ENCODE results near the gene CLUH.

CLUH gene

DNA sequence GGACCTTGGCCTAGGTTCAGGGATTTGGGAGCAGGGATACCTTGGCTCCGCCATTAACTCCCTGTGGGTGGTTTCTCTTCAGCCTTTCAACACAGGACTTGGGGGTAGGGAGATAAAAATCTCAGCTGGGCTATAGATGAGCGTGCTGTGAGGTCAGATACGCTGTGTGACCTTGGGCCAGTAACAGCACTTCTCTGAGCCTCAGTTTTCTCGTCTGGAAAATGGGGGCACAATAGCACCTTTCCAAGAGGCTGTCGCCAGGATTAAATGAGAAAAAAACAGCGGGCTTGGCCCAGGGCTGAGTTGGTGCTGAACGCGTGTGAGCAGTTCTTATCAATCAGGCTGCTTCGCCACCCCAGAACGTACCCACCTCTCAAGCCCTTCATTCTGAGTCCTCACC lies 20.2 kb upstream of the CLUH start:
- TF ChIP-seq, protein P1, sequence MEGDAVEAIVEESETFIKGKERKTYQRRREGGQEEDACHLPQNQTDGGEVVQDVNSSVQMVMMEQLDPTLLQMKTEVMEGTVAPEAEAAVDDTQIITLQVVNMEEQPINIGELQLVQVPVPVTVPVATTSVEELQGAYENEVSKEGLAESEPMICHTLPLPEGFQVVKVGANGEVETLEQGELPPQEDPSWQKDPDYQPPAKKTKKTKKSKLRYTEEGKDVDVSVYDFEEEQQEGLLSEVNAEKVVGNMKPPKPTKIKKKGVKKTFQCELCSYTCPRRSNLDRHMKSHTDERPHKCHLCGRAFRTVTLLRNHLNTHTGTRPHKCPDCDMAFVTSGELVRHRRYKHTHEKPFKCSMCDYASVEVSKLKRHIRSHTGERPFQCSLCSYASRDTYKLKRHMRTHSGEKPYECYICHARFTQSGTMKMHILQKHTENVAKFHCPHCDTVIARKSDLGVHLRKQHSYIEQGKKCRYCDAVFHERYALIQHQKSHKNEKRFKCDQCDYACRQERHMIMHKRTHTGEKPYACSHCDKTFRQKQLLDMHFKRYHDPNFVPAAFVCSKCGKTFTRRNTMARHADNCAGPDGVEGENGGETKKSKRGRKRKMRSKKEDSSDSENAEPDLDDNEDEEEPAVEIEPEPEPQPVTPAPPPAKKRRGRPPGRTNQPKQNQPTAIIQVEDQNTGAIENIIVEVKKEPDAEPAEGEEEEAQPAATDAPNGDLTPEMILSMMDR (IDR thresholded peaks at IDR 0.05; ENCODE audit: insufficient read depth, low read depth, low read length, missing control alignments) = no peak
- no peak for DNase-seq (ENCODE audit: low read depth)
- H3K4me3 ChIP-seq (ENCODE audit: low read length) = no peak overlapping the region

DNA sequence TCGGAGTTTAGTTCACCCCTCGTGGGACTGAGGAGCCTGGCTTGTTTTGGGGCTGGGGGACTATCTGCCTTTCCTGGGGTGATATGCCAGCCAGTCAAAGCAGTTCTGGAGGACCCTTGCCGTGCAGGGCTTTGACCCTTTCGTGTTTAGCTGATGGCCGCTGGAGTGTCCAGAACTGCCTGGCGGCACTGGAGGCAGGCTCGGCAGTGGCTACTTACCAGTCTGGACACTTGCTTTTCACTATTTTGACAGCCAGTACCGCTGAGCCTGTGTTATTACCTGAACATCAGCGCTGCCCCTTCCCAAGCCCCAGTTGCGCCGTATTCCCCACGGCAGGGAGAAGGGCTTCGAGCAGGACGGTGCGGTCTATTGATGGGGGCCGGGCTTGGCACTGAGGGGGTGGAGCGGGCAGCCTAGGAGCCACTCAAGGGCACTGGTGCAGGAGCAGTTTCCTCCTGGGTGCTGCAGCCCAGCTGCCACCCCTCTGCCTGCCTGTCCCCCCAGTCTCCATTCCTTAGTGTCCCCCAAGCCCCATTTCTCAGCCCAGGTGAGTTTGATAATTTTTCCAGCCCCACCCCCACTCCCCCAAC lies 19.3 kb upstream of the CLUH start:
- TF ChIP-seq, protein P1 (IDR thresholded peaks at IDR 0.05; ENCODE audit: insufficient read depth, low read depth, low read length, missing control alignments) = no peak
- H3K4me3 ChIP-seq (ENCODE audit: low read length) = no peak overlapping the region
- DNase-seq (ENCODE audit: low read depth) = no peak

DNA sequence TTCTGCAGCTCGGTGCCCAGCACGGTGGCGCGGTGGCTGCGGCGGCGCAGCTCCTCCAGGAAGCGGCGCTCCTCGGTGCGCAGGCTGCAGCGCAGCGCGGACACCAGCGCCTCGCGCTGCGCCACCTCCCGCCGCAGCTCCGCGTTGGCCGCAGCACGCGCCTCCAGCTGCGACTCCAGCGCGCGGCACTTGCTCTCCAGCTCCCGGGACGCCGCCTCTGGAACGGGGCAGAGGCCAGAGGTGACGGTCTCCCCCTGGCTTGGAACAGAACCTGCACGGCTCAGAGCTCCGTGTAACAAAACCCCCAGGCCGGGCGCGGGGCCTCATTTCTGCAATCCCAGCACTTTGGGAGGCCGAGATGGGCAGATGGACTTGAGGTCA lies 13.2 kb upstream of the CLUH start:
- TF ChIP-seq, protein P1 (IDR thresholded peaks at IDR 0.05; ENCODE audit: insufficient read depth, low read depth, low read length, missing control alignments) = no peak
- H3K4me3 ChIP-seq (ENCODE audit: low read length) = no peak overlapping the region
- peak; percentile 70 for DNase-seq (ENCODE audit: low read depth)

DNA sequence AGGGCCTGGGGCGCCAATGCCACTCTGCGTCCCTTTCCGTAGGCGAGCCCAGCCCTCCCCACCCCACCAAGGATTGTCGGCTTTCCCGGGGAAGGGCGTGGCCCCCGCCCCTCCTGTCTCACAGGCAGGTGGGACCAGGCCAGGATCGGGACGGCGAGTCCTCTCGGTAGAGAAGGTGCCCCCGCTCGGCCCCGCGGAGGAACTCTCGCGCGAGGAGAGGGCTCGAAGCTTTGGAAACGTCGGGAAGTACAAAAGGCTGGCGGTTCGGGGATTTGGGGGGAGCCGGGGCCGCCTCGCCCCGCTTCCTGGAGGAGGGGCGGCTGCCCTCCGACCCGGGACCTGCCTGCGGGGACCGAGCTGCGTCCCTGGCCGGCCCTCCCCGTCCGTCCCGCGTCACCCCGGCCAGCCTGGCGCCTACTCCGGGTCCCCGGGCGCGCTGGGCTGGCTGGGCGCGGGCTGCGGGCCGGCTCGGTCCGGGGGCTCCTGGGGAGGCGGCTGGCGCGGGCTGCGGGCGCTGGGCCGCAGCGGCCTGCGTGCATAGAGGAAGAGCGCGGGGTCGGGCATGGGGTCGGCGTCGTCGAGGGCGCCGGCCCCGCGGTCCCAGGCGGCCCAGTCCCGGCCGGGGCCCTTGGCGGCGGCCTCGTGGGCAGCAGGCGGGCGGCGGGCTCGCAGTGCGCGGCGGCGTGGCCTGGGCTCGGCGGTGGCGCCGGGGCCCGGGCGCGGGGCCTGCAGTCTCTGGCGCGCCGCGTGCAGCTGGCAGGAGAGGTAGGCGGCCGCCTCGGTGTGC lies 12.6 kb upstream of the CLUH start:
- TF ChIP-seq, protein P1 (IDR thresholded peaks at IDR 0.05; ENCODE audit: insufficient read depth, low read depth, low read length, missing control alignments) = no peak
- peak; percentile 12 for DNase-seq (ENCODE audit: low read depth)
- no peak overlapping the region for H3K4me3 ChIP-seq (ENCODE audit: low read length)

DNA sequence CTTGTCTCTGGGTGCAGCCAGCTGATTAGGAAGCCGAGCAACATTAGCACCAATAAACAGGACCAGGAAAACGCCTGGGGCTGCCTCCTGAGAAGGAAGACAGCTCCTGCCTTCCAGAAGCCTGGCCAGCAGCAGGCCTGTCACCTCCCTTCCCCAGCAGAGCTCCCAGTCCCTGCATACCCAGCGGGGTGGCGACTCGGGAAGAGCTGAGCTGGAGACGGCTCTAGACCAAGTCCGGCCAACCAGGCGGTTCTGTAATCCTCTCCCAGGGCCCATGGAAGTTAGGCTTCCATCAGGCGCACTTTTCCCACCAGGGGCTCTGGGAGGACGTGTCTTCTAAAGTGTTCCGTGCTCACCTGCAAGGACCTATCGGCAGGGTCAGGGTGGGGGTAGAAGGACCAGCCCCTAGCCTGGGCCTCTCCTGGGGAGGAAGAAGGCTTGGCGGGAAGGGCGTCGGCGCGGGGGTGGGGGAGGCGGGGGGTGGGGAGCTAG lies 12.0 kb upstream of the CLUH start:
- TF ChIP-seq, protein P1 (IDR thresholded peaks at IDR 0.05; ENCODE audit: insufficient read depth, low read depth, low read length, missing control alignments) = no peak
- H3K4me3 ChIP-seq (ENCODE audit: low read length) = no peak overlapping the region
- DNase-seq (ENCODE audit: low read depth) = peak; percentile 15

DNA sequence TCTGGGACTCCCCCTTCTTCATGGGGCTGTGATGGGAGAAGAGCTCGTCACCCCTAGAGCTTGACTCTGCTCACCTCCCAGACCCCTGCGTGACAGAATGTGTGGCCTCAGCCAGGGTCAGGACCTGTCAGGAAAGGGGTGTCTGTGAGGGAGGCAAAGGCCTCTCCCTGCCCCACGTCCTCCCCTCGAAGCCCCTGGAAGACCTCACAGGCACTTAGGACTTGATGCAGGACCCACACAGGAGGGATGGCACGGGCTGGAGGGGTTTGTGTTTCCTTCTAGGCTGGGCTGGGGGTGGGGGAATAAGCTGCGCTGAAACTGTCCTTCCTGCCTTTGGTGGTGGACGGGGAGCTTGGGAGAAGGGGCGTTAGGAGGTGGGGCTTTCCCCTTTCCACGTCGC lies 11.0 kb upstream of the CLUH start:
- H3K4me3 ChIP-seq (ENCODE audit: low read length) = no peak overlapping the region
- DNase-seq (ENCODE audit: low read depth) = no peak
- TF ChIP-seq, protein P1 (IDR thresholded peaks at IDR 0.05; ENCODE audit: insufficient read depth, low read depth, low read length, missing control alignments) = no peak
